Stimulated activated memory B cell treated with anti-CD40 and anti-IgM and Interleukin-4, amounts not matched to agents 10 μg/mL and 1 μg/mL and 100 μg/mL, for 72 hours (primary cell): ENCODE results near the gene DAP.
A peak's percentile ranks its signal among the peaks of the same experiment; 100 is the strongest.

Experiments
- ATAC-seq: fragments of 150-1000 bp; cut with Tn5 transposase; 2 replicates; pipeline ENCODE4 v1.10.0; 2021
- H3K27ac Mint-ChIP-seq: one replicate; pipeline ENCODE4 v1.8.0; 2022; ENCODE audit warnings: mild to moderate bottlenecking, mixed read lengths
- H3K27me3 Mint-ChIP-seq: one replicate; pipeline ENCODE4 v1.8.0; 2022; ENCODE audit warnings: mixed read lengths
- H3K36me3 Mint-ChIP-seq: one replicate; pipeline ENCODE4 v1.8.0; 2022; ENCODE audit warnings: mixed read lengths
- H3K4me1 Mint-ChIP-seq: one replicate; pipeline ENCODE4 v1.8.0; 2022; ENCODE audit warnings: mixed read lengths
- H3K4me3 Mint-ChIP-seq: one replicate; pipeline ENCODE4 v1.8.0; 2022; ENCODE audit warnings: mild to moderate bottlenecking, moderate library complexity, mixed read lengths
- H3K9me3 Mint-ChIP-seq: one replicate; pipeline ENCODE4 v1.8.0; 2022; ENCODE audit warnings: mixed read lengths

The DAP gene

DNA sequence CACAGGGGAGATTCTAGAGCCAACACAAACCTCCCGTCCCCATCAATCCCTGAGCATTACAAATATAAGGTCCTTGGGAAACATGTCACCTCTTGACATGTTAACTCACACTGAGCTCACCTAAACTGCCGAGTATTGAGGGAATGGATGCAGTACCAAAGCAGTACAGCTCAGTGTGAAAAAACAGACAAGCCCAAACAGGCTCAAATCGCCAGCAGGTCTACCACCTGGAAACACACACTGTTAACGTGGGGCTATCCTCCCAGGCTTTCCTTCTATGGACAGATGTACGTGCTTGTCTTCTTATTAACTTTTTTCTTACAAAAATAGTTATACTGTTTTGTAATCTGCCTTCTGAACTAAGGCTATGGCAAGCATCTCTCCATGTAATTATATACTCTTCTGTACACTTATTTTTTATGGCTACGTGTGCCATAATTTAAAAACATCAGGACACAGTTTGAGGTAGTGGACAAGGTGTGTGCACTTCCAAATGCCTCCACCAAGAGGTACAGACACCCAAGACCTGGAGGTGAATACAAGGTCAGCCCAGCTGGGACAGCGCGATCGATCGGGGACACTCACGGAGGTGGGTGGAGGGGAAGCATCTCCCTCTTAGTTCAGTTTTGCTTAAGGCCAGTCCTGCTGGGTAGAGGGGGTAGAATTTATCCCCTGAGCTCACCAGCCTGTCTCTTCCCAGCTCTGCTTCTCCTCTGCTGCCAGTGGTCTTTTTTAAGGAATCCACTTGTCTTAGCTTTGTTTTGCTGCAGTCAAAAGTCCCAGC, 76.5 kb downstream of the DAP start:
- peak; percentile 84 for ATAC-seq
- H3K36me3 Mint-ChIP-seq: peaks cover 70% of the 10 kb centered on the region
- H3K27me3 Mint-ChIP-seq: no peaks in the 10 kb centered on the region
- peak overlapping the region; percentile 85 for H3K27ac Mint-ChIP-seq
- peaks cover 42% of the 10 kb centered on the region for H3K4me1 Mint-ChIP-seq
- H3K4me3 Mint-ChIP-seq: peak overlapping the region; percentile 27
- H3K9me3 Mint-ChIP-seq: no peaks in the 10 kb centered on the region

DNA sequence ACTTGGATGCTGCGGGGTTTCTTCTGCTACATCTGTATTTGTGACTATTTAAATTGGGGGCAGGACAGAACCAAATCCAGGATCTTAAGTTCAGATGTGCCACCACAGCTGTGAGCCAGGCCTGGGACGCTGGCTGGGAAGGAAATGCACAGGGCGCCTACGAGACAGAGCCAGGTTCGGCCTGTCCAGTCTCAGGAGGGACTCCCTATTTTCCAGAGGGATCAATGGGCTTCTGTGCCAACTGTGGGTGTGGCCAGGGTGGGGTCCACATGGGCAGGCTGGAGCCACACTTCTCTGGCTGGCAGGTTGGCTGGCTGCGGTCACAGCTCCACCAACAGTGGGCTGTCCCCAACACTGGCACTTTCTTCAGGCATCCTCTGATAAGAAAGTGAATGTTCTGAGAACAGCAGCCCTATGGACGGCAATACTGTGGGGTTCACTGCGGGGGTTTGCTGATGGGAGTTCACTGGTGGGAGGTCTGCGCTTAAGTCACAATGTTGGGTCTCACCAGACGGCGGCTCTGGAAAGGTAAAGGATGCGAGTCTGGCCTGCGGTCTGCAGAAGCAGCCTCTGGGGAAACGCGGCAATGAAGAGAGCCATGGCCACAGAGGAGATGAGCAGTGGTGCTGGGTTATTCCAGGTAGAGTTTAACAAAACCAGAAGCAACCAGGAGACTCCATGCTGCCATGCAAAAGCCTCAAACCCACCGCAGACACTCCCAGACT, 78.1 kb downstream of the DAP start:
- peak overlapping the region; percentile 85 for H3K27ac Mint-ChIP-seq
- H3K4me1 Mint-ChIP-seq: peaks cover 36% of the 10 kb centered on the region
- no peaks in the 10 kb centered on the region for H3K27me3 Mint-ChIP-seq
- no peak for ATAC-seq
- H3K36me3 Mint-ChIP-seq: peaks cover 71% of the 10 kb centered on the region
- no peak overlapping the region for H3K4me3 Mint-ChIP-seq
- H3K9me3 Mint-ChIP-seq: no peaks in the 10 kb centered on the region

GRCh38 chr5:10681731-10682679, 79.0 kb downstream of the DAP start:
- Mint-ChIP-seq H3K36me3 (peaks cover 75% of the 10 kb centered on the region), H3K4me3 (no peak overlapping the region), H3K27me3 (no peaks in the 10 kb centered on the region), H3K9me3 (no peaks in the 10 kb centered on the region), H3K27ac (peak overlapping the region; percentile 20), H3K4me1 (peaks cover 36% of the 10 kb centered on the region)
- no peak for ATAC-seq

DNA sequence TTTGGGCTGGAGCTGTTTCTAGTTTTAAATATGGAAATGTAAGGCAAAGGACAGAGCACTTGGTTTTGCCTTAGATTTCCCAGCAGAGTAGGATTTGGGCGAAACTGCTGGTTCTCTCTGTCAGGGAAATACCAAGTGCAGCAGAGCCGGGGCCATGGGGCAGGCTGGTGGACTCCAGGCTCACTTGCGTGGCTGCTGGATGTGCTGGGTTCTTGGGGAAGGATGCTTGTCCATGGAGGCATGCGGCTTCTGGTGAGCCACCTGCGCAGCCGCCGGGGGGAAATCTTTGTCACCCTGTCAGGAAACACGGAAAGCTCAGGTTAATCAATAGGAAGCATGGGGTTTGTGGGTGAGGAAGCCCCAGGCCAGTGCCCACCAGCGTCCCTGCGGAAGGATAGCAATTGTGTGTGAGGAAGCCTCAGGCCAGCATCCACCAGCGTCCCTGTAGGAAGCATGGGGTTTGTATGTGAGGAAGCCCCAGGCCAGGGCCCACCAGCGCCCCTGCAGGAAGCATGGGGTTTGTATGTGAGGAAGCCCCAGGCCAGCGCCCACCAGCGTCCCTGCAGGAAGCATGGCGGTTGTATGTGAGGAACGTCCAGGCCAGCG, 80.1 kb downstream of the DAP start:
- H3K27ac Mint-ChIP-seq: no peak overlapping the region
- no peak overlapping the region for H3K4me3 Mint-ChIP-seq
- ATAC-seq: no peak
- peaks cover 70% of the 10 kb centered on the region for H3K36me3 Mint-ChIP-seq
- H3K4me1 Mint-ChIP-seq: peaks cover 31% of the 10 kb centered on the region
- no peaks in the 10 kb centered on the region for H3K27me3 Mint-ChIP-seq
- H3K9me3 Mint-ChIP-seq: no peaks in the 10 kb centered on the region

- H3K27me3 Mint-ChIP-seq: no peaks in the 10 kb centered on the region
- ATAC-seq: no peak
- H3K27ac Mint-ChIP-seq: no peak overlapping the region
- H3K36me3 Mint-ChIP-seq: peaks cover 63% of the 10 kb centered on the region
- no peaks in the 10 kb centered on the region for H3K9me3 Mint-ChIP-seq
- H3K4me3 Mint-ChIP-seq: no peak overlapping the region
- peaks cover 15% of the 10 kb centered on the region for H3K4me1 Mint-ChIP-seq
These were observed 81.6 kb downstream of the DAP start for GRCh38 chr5:10679336-10679988.

DNA sequence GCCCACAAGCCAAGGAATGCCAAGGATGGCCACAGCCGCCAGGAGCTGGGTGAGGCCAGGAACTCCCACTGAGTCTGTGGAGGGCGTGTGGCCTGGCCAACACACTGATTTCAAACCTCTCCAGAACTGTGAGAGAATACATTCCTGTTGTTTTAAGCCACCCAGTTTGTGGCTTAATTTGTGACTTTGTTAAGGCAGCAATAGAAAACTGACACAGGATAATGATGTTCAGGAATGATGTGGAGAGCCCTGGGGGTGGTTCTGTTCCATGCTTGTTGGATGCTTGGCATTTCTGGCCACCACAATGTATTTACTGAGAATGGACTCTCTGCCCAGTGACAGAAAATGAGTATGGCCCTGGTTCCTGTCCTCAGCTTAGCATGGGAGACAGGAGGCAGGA, 82.8 kb downstream of the DAP start:
- ATAC-seq: no peak
- H3K36me3 Mint-ChIP-seq: peaks cover 59% of the 10 kb centered on the region
- no peak overlapping the region for H3K4me3 Mint-ChIP-seq

DNA sequence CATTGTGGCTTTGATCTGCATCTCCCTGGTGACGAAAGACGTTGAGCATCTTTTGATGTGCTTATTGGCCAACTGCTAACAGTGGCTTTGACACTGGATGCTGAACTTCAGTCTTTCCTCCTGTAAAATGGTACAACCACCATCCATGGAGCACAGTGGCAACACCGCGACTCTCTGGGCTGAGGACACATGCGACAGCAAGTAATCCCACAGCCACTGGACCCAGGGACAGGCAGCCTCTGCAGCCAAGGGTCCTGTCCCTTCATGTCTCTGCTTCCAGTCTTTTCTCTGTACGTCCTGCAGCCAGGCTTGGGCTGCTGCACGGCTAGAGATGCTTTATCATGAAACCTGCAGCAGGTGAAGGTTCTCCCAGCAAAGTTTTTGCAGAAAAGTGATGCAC, 83.5 kb downstream of the DAP start:
- Mint-ChIP-seq H3K27me3 (no peaks in the 10 kb centered on the region), H3K9me3 (no peaks in the 10 kb centered on the region), H3K4me3 (no peak overlapping the region), H3K36me3 (peaks cover 52% of the 10 kb centered on the region), H3K27ac (no peak overlapping the region), H3K4me1 (peaks cover 5% of the 10 kb centered on the region)
- no peak for ATAC-seq

More for the DNA sequence above, 82.8 kb downstream of the DAP start:
- Mint-ChIP-seq H3K9me3 (no peaks in the 10 kb centered on the region), H3K27ac (no peak overlapping the region), H3K27me3 (no peaks in the 10 kb centered on the region), H3K4me1 (peaks cover 7% of the 10 kb centered on the region)

GRCh38 chr5:10676946-10677345, 84.1 kb downstream of the DAP start:
- H3K27ac Mint-ChIP-seq: no peak overlapping the region
- no peak for ATAC-seq
- H3K36me3 Mint-ChIP-seq: peaks cover 46% of the 10 kb centered on the region
- no peaks in the 10 kb centered on the region for H3K4me1 Mint-ChIP-seq
- H3K27me3 Mint-ChIP-seq: no peaks in the 10 kb centered on the region
- H3K9me3 Mint-ChIP-seq: no peaks in the 10 kb centered on the region
- no peak overlapping the region for H3K4me3 Mint-ChIP-seq

- H3K4me1 Mint-ChIP-seq: no peaks in the 10 kb centered on the region
- no peak overlapping the region for H3K4me3 Mint-ChIP-seq
- H3K9me3 Mint-ChIP-seq: no peaks in the 10 kb centered on the region
- peaks cover 39% of the 10 kb centered on the region for H3K36me3 Mint-ChIP-seq
- no peaks in the 10 kb centered on the region for H3K27me3 Mint-ChIP-seq
- H3K27ac Mint-ChIP-seq: no peak overlapping the region
- ATAC-seq: no peak
These were observed 84.8 kb downstream of the DAP start for GRCh38 chr5:10676224-10676623.

GRCh38 chr5:10675177-10675700, 85.8 kb downstream of the DAP start:
- no peaks in the 10 kb centered on the region for H3K4me1 Mint-ChIP-seq
- no peaks in the 10 kb centered on the region for H3K9me3 Mint-ChIP-seq
- ATAC-seq: no peak
- H3K36me3 Mint-ChIP-seq: peaks cover 29% of the 10 kb centered on the region
- no peak overlapping the region for H3K27ac Mint-ChIP-seq
- H3K27me3 Mint-ChIP-seq: no peaks in the 10 kb centered on the region
- H3K4me3 Mint-ChIP-seq: no peak overlapping the region

DNA sequence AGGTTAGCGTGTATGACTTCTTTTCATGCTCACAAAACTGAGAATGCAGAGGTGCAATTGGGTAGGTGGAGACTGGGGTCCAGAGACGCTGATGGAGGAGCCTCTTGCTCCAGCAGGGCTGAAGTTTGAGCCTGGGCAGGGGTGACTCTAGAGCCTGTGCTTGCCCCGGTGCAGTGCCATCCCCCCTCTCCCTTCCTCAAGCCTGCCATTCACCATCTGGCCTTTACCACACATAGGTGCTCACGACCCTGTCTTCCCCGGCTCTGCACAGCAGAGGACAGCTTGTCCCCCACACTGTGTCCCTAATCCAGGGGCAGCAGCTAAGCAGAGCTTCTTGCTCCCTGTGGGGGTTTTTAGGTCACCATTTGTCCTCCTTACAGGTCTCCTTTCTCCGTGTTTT, 86.5 kb downstream of the DAP start:
- H3K27ac Mint-ChIP-seq: no peak overlapping the region
- H3K36me3 Mint-ChIP-seq: peaks cover 22% of the 10 kb centered on the region
- H3K4me3 Mint-ChIP-seq: no peak overlapping the region
- no peaks in the 10 kb centered on the region for H3K4me1 Mint-ChIP-seq
- peak; percentile 53 for ATAC-seq
- H3K27me3 Mint-ChIP-seq: no peaks in the 10 kb centered on the region
- H3K9me3 Mint-ChIP-seq: no peaks in the 10 kb centered on the region

DNA sequence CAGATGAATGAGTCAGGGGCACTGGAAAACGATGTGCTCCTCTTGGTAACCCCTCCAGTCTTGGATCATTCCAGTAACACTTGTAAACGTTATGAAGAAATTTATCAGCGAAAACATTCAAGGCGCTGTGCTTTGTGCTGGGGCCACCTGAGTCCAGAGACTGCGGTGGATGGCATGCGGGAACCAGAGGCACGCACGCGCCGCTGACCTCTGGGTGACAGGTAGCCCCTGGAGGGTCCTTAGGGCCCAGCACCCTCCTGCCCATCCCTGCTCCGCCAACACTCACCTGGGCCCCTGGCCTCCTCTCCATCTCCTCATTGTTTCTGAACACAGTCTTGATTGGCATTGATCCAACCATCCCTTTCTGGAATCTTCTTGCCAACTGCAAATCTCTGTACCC, 86.9 kb downstream of the DAP start:
- no peak for ATAC-seq
- H3K27me3 Mint-ChIP-seq: no peaks in the 10 kb centered on the region
- H3K4me1 Mint-ChIP-seq: no peaks in the 10 kb centered on the region
- no peak overlapping the region for H3K4me3 Mint-ChIP-seq
- peaks cover 21% of the 10 kb centered on the region for H3K36me3 Mint-ChIP-seq
- no peaks in the 10 kb centered on the region for H3K9me3 Mint-ChIP-seq
- peak overlapping the region; percentile 9 for H3K27ac Mint-ChIP-seq

- peaks cover 18% of the 10 kb centered on the region for H3K36me3 Mint-ChIP-seq
- H3K27ac Mint-ChIP-seq: peak overlapping the region; percentile 9
- H3K4me1 Mint-ChIP-seq: no peaks in the 10 kb centered on the region
- no peak for ATAC-seq
- no peaks in the 10 kb centered on the region for H3K27me3 Mint-ChIP-seq
- no peak overlapping the region for H3K4me3 Mint-ChIP-seq
- H3K9me3 Mint-ChIP-seq: no peaks in the 10 kb centered on the region
These were observed 87.6 kb downstream of the DAP start for GRCh38 chr5:10673407-10673806.

DNA sequence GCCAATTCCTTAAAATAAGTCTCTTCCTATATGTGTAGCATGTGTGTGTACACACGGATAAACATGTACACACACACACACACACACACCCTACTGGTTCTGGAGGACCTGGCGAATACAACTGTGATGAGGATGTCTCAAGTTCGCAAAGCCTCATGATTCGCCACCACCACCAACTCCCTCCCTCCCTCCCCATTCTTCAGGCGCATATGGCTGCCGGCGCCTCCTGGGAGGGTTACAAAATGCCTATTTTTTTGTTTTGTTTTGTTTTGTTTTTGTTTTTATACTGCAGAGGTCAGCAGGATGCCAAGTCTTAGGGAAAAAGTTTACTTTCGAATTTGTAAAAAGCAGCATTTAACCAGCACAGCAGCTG, 88.0 kb downstream of the DAP start:
- H3K4me1 Mint-ChIP-seq: no peaks in the 10 kb centered on the region
- no peak overlapping the region for H3K4me3 Mint-ChIP-seq
- peaks cover 14% of the 10 kb centered on the region for H3K36me3 Mint-ChIP-seq
- H3K9me3 Mint-ChIP-seq: no peaks in the 10 kb centered on the region
- no peak for ATAC-seq
- H3K27ac Mint-ChIP-seq: no peak overlapping the region
- no peaks in the 10 kb centered on the region for H3K27me3 Mint-ChIP-seq
